Uterus (tissue), 4 donors: ENCODE measurements around the gene HSPA12A. TPM values are rescaled to one million over a fixed set of nuclear protein-coding genes. Genes with fewer than 3 reads are reported as not detected.

ENCODE experiments used
- DNase-seq, 2 donors: peaks; one replicate each; pipeline ENCODE4 v3.0.0-alpha.2; 2019 to 2020
- H3K27ac ChIP-seq, 2 donors: fragments of 200-600 bp; sonication (generic); 1 replicate in 1 of 2; 2 replicates in 1 of 2; pipeline ENCODE4 v1.5.1; 2016 to 2018
- H3K27me3 ChIP-seq, 2 donors: fragments of 200-600 bp; sonication (generic); one replicate each; pipeline ENCODE4 v1.5.1; 2018 to 2019; ENCODE audit warnings: control low read depth in 1 of 2
- H3K36me3 ChIP-seq, 2 donors: fragments of 200-600 bp; sonication (generic); one replicate each; pipeline ENCODE4 v1.5.1; 2019; ENCODE audit warnings: control low read depth in 1 of 2
- H3K4me1 ChIP-seq, 2 donors: fragments of 200-600 bp; sonication (generic); one replicate each; pipeline ENCODE4 v1.5.1; 2018 to 2019; ENCODE audit warnings: control low read depth in 1 of 2
- H3K4me3 ChIP-seq, 2 donors: fragments of 200-600 bp; sonication (generic); 1 replicate in 1 of 2; 2 replicates in 1 of 2; pipeline ENCODE4 v1.5.1; 2018 to 2019; ENCODE audit warnings: mild to moderate bottlenecking in 1 of 2
- H3K9me3 ChIP-seq, 2 donors: fragments of 200-600 bp; sonication (generic); one replicate each; pipeline ENCODE4 v1.5.1; 2019; ENCODE audit warnings: control low read depth in 1 of 2
- POLR2A ChIP-seq, 2 donors: fragments of 450-650 bp; IDR thresholded peaks; one replicate each; pipeline ENCODE4 v1.6.1; 2016; ENCODE audit warnings: antibody characterized with exemption in 2 of 2, mild to moderate bottlenecking in 1 of 2, moderate library complexity in 1 of 2
- intact Hi-C: fragments of 100-400 bp; cut with DNase I; formaldehyde crosslinking; loops from one replicate; pipeline ENCODE4 v1.15.1; 2023; ENCODE audit warnings: low total_unique reads
- total RNA-seq, 4 donors: library from RNA; depleted of rRNA in 3 of 4; stranded (reverse); fragments of >200 nt in 3 of 4; gene quantifications; one replicate each; pipeline versions ENCODE4 v1.1.0 to v1.2.4, GENCODE V29; 2014 to 2023
- TF ChIP-seq, protein P1 (sequence below), 4 experiments: fragments of 200-600 bp in 2 of 4; fragments of 450-650 bp in 2 of 4; sonication (generic) in 2 of 4; IDR thresholded peaks; one replicate each; pipeline ENCODE4 v1.5.1; 2016 to 2019; ENCODE audit warnings: antibody characterized with exemption in 4 of 4, mild to moderate bottlenecking in 2 of 4, moderate library complexity in 1 of 4
- donor health status: DM: yes; HTN: yes; CAD: no.

HSPA12A gene
- total RNA-seq, 4 donors from 2014 or later = 4.9 to 32.0 (median 16.0) TPM

DNA sequence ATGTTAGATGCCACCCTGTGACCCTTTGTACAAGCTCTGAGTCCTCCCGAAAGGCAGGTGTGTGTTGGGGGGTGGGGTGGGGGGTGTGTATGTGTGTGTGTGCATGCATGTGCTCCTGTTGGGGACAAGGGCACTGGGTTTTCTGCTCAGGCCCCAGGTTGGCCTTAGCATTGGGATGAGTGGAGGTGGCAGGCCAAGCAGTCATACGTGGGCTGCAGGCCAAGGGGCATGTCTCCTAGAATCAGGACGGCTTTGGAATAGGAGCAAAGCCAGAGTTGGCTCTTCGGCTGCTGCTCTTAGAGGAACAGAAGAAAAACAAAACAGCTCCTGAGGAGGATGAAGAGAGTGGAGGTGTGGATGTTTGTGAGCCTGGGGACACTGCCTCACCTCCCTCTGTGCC lies 26.0 kb downstream of the HSPA12A start:
- Histone ChIP-seq H3K4me3 (no peak overlapping the region), H3K9me3 (no peaks in the 10 kb centered on the region), H3K27ac (no peak overlapping the region), H3K27me3 (no peaks in the 10 kb centered on the region), H3K36me3 (no peaks in the 10 kb centered on the region), H3K4me1 (peaks cover 0 to 9% of the 10 kb centered on the region in 2 donors)
- TF ChIP-seq, protein P1, sequence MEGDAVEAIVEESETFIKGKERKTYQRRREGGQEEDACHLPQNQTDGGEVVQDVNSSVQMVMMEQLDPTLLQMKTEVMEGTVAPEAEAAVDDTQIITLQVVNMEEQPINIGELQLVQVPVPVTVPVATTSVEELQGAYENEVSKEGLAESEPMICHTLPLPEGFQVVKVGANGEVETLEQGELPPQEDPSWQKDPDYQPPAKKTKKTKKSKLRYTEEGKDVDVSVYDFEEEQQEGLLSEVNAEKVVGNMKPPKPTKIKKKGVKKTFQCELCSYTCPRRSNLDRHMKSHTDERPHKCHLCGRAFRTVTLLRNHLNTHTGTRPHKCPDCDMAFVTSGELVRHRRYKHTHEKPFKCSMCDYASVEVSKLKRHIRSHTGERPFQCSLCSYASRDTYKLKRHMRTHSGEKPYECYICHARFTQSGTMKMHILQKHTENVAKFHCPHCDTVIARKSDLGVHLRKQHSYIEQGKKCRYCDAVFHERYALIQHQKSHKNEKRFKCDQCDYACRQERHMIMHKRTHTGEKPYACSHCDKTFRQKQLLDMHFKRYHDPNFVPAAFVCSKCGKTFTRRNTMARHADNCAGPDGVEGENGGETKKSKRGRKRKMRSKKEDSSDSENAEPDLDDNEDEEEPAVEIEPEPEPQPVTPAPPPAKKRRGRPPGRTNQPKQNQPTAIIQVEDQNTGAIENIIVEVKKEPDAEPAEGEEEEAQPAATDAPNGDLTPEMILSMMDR (IDR thresholded peaks at IDR 0.05) = no peak
- TF ChIP-seq POLR2A (IDR thresholded peaks at IDR 0.05) = no peak
- intact Hi-C loops = no loop called here
- DNase-seq = no peak

DNA sequence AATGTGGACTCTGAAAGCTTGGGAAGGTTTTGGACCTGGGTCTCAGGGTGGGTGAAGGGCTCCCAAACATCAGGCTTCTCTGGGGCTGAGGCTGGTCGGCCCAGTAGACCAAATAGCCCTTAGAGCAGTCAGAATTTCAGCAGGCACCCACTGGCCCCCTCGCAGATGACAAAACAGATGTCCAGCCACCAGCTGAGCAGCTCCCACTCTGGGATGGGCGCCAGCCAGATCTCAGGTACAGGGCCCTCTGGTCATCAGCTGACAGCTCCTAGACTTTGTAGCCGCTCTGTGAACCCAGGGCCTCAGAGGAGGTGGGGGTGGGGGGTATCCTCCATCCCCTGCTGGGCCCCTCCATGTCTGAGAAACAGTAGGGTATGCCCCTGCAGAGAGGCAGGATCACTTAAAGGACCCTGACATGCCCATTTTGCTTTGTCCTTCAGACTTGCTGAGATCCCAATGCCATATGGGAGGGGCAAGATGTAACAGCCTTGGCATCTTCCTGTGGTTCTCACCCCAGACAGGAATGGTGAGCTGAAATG lies 26.5 kb downstream of the HSPA12A start:
- Histone ChIP-seq H3K27ac (no peak overlapping the region), H3K36me3 (no peaks in the 10 kb centered on the region), H3K9me3 (no peaks in the 10 kb centered on the region), H3K27me3 (no peaks in the 10 kb centered on the region), H3K4me3 (no peak overlapping the region), H3K4me1 (peaks cover 0 to 9% of the 10 kb centered on the region in 2 donors)
- intact Hi-C loops = no loop called here
- no peak for DNase-seq
- TF ChIP-seq POLR2A (IDR thresholded peaks at IDR 0.05) = no peak
- TF ChIP-seq, protein P1 (IDR thresholded peaks at IDR 0.05) = no peak

DNA sequence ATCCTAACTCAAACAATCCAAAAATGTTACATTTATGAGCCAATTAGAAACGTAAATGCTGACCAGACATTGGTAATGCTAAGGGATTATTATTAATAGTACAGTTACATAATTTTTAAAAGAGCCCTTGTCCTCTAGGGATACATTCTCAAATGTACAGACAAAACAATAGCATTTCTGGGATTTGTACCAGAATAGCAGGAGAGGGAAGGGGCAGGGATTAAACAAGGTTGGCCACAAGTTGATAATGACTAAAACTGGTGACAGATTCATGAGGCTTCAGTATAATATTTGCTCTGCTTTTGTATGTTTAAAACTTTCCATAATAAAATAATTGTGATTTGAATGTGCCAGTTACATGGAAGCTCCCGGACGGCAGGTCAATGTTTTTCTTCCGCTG lies 27.0 kb downstream of the HSPA12A start:
- Histone ChIP-seq H3K4me3 (no peak overlapping the region), H3K4me1 (peaks cover 0 to 9% of the 10 kb centered on the region in 2 donors), H3K9me3 (no peaks in the 10 kb centered on the region), H3K27me3 (no peaks in the 10 kb centered on the region), H3K36me3 (no peaks in the 10 kb centered on the region), H3K27ac (no peak overlapping the region)
- intact Hi-C loops = no loop called here
- no peak for DNase-seq
- TF ChIP-seq POLR2A (IDR thresholded peaks at IDR 0.05) = no peak
- TF ChIP-seq, protein P1 (IDR thresholded peaks at IDR 0.05) = no peak

DNA sequence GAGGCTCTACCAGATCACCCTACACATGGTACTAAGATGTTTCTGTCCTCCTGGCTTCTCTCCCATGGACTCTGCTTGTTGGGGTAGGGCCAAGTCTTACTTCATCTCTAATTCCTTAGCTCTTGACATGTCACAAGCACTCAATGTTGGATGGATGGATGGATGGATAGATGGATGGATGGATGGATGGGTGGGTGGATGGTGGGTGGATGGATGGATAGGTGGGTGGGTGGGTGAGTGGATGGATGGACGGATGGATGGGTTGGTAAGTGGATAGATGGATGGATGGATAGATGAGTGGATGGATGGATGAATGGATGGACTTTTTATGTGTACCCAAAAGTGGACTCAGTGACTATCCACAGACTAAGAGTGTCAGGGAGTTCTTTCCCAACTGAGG lies 28.5 kb downstream of the HSPA12A start:
- TF ChIP-seq POLR2A (IDR thresholded peaks at IDR 0.05) = no peak
- Histone ChIP-seq H3K4me1 (peaks cover 0 to 3% of the 10 kb centered on the region in 2 donors), H3K9me3 (no peaks in the 10 kb centered on the region), H3K36me3 (no peaks in the 10 kb centered on the region), H3K4me3 (no peak overlapping the region), H3K27ac (no peak overlapping the region), H3K27me3 (no peaks in the 10 kb centered on the region)
- no peak for DNase-seq
- intact Hi-C loops = no loop called here

DNA sequence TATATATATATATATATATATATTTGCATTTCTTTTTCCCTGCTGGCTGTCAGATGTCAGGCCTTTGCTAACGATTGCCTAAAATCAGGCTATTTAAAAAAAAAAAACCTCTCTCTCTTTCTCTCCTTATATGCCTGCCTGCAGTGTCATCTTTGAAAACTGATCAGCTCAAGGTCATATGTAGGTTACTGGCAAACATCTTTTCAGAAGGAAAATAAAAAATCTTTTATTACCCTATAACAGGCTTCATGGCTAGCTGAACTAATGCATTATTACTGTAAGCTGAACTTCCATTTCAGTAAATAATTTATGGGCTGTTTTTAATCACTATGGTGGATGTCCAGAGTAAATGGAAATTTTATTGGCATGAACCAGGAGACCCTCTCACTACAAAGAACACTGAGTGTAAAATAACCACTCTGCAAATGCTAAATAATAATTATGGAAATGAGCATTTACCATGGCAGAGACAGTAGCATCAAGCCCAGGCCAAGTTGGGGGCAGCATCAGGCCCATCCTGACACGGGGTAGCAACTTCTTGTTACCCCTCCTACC lies 29.3 kb downstream of the HSPA12A start:
- Histone ChIP-seq H3K27ac (no peak overlapping the region), H3K9me3 (no peaks in the 10 kb centered on the region), H3K4me3 (no peak overlapping the region), H3K4me1 (peaks cover 0 to 3% of the 10 kb centered on the region in 2 donors), H3K27me3 (no peaks in the 10 kb centered on the region), H3K36me3 (no peaks in the 10 kb centered on the region)
- TF ChIP-seq POLR2A (IDR thresholded peaks at IDR 0.05) = no peak
- TF ChIP-seq, protein P1 (IDR thresholded peaks at IDR 0.05) = no peak
- no peak for DNase-seq
- intact Hi-C loops = no loop called here
